Loucy (cell line): Measurements from ENCODE around the gene AGAP3.

ENCODE experiments used
- H2AFZ ChIP-seq: fragments of 200-600 bp; sonication (generic); 2 replicates; pipeline ENCODE4 v1.6.0; 2016; ENCODE audit warnings: antibody characterized with exemption, mild to moderate bottlenecking, low read length, moderate library complexity
- H3F3A ChIP-seq: fragments of 200-600 bp; 2 replicates; pipeline ENCODE4 v1.6.0; 2016; ENCODE audit warnings: antibody characterized with exemption, low read depth, mild to moderate bottlenecking
- H3K27me3 ChIP-seq: fragments of 200-600 bp; sonication (generic); 2 replicates; pipeline ENCODE4 v1.6.1; 2014; ENCODE audit warnings: low read length, mild to moderate bottlenecking; ENCODE audit not compliant: insufficient read depth, poor library complexity, severe bottlenecking
- H3K36me3 ChIP-seq: fragments of 200-600 bp; sonication (generic); 2 replicates; pipeline ENCODE4 v1.6.1; 2016; ENCODE audit warnings: low read length; ENCODE audit not compliant: insufficient read depth
- H3K4me1 ChIP-seq: fragments of 200-600 bp; sonication (generic); 2 replicates; pipeline ENCODE4 v1.5.1; 2014; ENCODE audit warnings: low read length, mild to moderate bottlenecking; ENCODE audit not compliant: insufficient read depth, poor library complexity, severe bottlenecking
- H3K4me2 ChIP-seq: fragments of 200-600 bp; sonication (generic); 2 replicates; pipeline ENCODE4 v1.6.0; 2014; ENCODE audit warnings: antibody characterized with exemption, low read length, low read depth, mild to moderate bottlenecking; ENCODE audit not compliant: poor library complexity, severe bottlenecking
- H3K4me3 ChIP-seq: fragments of 200-600 bp; sonication (generic); 2 replicates; pipeline ENCODE4 v1.5.1; 2014; ENCODE audit warnings: low read length, mild to moderate bottlenecking, mixed read lengths; ENCODE audit not compliant: poor library complexity, severe bottlenecking
- H3K79me2 ChIP-seq: fragments of 200-600 bp; sonication (generic); 2 replicates; pipeline ENCODE4 v1.6.1; 2014; ENCODE audit warnings: low read length; ENCODE audit not compliant: insufficient read depth
- H3K9ac ChIP-seq: fragments of 200-600 bp; sonication (generic); 2 replicates; pipeline ENCODE4 v1.6.0; 2014; ENCODE audit warnings: mild to moderate bottlenecking, low read depth, low read length, moderate library complexity; ENCODE audit not compliant: poor library complexity, severe bottlenecking
- H3K9me2 ChIP-seq: fragments of 200-600 bp; sonication (generic); replicated peaks from 2 replicates; pipeline ENCODE4 v1.6.1; 2016; ENCODE audit warnings: low read depth, low read length, mixed read lengths
- H3K9me3 ChIP-seq: fragments of 200-600 bp; sonication (generic); 2 replicates; pipeline ENCODE4 v1.6.1; 2014; ENCODE audit warnings: mild to moderate bottlenecking, antibody characterized with exemption, low read length, low read depth; ENCODE audit not compliant: insufficient read depth
- H4K20me1 ChIP-seq: fragments of 200-600 bp; sonication (generic); 2 replicates; pipeline ENCODE4 v1.6.0; 2014; ENCODE audit warnings: antibody characterized with exemption, low read length, mild to moderate bottlenecking; ENCODE audit not compliant: insufficient read depth, poor library complexity, severe bottlenecking
- CTCF ChIP-seq: fragments of 200-600 bp; sonication (generic); conservative IDR thresholded peaks from 2 replicates; pipeline ENCODE4 v1.5.1; 2014; ENCODE audit warnings: mild to moderate bottlenecking, antibody characterized with exemption, low read length
- EZH2phosphoT487 ChIP-seq: fragments of 200-600 bp; IDR thresholded peaks from 2 replicates; pipeline ENCODE4 v1.6.1; 2018; ENCODE audit warnings: antibody characterized with exemption, mild to moderate bottlenecking, moderate library complexity, borderline replicate concordance

The AGAP3 gene

GRCh38 chr7:151069841-151070573, 16.3 kb upstream of the AGAP3 start:
- TF ChIP-seq EZH2phosphoT487, result no peak
- TF ChIP-seq CTCF, result no peak
- H3K4me1 ChIP-seq, result no peaks in the 10 kb centered on the region

GRCh38 chr7:151070574-151070960, 15.7 kb upstream of the AGAP3 start:
- H3K9me3 ChIP-seq, result no peaks in the 10 kb centered on the region
- H3K9me2 ChIP-seq, result no peaks in the 10 kb centered on the region
- H3K4me2 ChIP-seq, result no peak overlapping the region
- H4K20me1 ChIP-seq, result no peaks in the 10 kb centered on the region
- no peaks in the 10 kb centered on the region for H3K4me1 ChIP-seq
- H3K27me3 ChIP-seq, result no peaks in the 10 kb centered on the region
- no peak for TF ChIP-seq CTCF
- no peak for TF ChIP-seq EZH2phosphoT487
- H3K9ac ChIP-seq, result no peak overlapping the region
- no peaks in the 10 kb centered on the region for H3K79me2 ChIP-seq
- no peak overlapping the region for H3K4me3 ChIP-seq
- H2AFZ ChIP-seq, result no peak overlapping the region
- H3F3A ChIP-seq, result no peaks in the 10 kb centered on the region
- peaks cover 70% of the 10 kb centered on the region; the same call in 1 of the 2 replicates for H3K36me3 ChIP-seq

More at GRCh38 chr7:151069841-151070573, 16.3 kb upstream of the AGAP3 start:
- H3K4me2 ChIP-seq, result no peak overlapping the region
- no peak overlapping the region for H3K4me3 ChIP-seq
- H2AFZ ChIP-seq, result no peak overlapping the region
- H3K27me3 ChIP-seq, result no peaks in the 10 kb centered on the region
- no peaks in the 10 kb centered on the region for H3K9me2 ChIP-seq
- no peaks in the 10 kb centered on the region for H3K9me3 ChIP-seq
- H3F3A ChIP-seq, result no peaks in the 10 kb centered on the region
- no peak overlapping the region for H3K9ac ChIP-seq
- H3K36me3 ChIP-seq, result peaks cover 70% of the 10 kb centered on the region; the same call in 1 of the 2 replicates
- H3K79me2 ChIP-seq, result no peaks in the 10 kb centered on the region
- H4K20me1 ChIP-seq, result no peaks in the 10 kb centered on the region

- Histone ChIP-seq H3K79me2 (no peaks in the 10 kb centered on the region), H3K9me2 (no peaks in the 10 kb centered on the region), H3K9me3 (no peaks in the 10 kb centered on the region), H3K36me3 (peaks cover 76% of the 10 kb centered on the region; the same call in 1 of the 2 replicates), H3K4me2 (no peak overlapping the region), H3K4me1 (no peaks in the 10 kb centered on the region), H3K27me3 (no peaks in the 10 kb centered on the region), H3F3A (no peaks in the 10 kb centered on the region), H3K9ac (no peak overlapping the region), H3K4me3 (no peak overlapping the region), H2AFZ (no peak overlapping the region), H4K20me1 (no peaks in the 10 kb centered on the region)
- TF ChIP-seq EZH2phosphoT487 (no peak), CTCF (no peak)
These were observed 15.0 kb upstream of the AGAP3 start for GRCh38 chr7:151071032-151071866.
